ENCODE results near the gene PABPC1L.

DNA sequence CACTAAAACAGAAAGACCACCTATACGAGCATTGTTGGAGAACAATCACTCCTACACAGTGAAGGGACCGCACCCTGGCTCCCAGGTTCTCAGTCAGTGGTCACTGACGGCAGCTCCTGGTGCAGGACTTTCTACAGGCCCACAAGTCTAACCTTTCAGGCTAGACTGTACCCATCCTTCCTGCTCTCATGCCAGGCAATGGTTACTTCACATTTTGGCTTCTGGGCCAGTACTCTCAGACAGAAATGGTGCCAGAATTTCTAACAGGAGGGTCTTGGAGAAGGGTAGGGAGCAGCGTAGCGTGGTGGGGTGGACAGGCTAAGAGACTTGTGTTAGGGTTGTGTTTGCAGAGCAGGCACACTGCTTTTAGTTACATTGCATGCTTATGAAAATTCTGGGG is 38.2 kb downstream of the PABPC1L start:
- TF ChIP-seq POLR2AphosphoS5 (IDR thresholded peaks at IDR 0.05; ENCODE audit: low read depth, low read length): no peak
- TF ChIP-seq POLR2A (IDR thresholded peaks at IDR 0.05; ENCODE audit: low read depth, low read length): no peak
- no peak for TF ChIP-seq TAF1 (IDR thresholded peaks at IDR 0.05; ENCODE audit: low read depth, low read length)
